HS-27A (cell line): ENCODE results near the gene FPGS.
"Not testable (repeated sequence)": the region's sequence is repeated elsewhere in the genome, so short reads cannot be mapped to it uniquely, and the experiment has no call there.

Experiments
- DNase-seq: peaks from one replicate; pipeline ENCODE4 v3.0.0-alpha.2; 2012; ENCODE audit warnings: low read depth, missing footprints

Gene FPGS, protein sequence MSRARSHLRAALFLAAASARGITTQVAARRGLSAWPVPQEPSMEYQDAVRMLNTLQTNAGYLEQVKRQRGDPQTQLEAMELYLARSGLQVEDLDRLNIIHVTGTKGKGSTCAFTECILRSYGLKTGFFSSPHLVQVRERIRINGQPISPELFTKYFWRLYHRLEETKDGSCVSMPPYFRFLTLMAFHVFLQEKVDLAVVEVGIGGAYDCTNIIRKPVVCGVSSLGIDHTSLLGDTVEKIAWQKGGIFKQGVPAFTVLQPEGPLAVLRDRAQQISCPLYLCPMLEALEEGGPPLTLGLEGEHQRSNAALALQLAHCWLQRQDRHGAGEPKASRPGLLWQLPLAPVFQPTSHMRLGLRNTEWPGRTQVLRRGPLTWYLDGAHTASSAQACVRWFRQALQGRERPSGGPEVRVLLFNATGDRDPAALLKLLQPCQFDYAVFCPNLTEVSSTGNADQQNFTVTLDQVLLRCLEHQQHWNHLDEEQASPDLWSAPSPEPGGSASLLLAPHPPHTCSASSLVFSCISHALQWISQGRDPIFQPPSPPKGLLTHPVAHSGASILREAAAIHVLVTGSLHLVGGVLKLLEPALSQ

DNA sequence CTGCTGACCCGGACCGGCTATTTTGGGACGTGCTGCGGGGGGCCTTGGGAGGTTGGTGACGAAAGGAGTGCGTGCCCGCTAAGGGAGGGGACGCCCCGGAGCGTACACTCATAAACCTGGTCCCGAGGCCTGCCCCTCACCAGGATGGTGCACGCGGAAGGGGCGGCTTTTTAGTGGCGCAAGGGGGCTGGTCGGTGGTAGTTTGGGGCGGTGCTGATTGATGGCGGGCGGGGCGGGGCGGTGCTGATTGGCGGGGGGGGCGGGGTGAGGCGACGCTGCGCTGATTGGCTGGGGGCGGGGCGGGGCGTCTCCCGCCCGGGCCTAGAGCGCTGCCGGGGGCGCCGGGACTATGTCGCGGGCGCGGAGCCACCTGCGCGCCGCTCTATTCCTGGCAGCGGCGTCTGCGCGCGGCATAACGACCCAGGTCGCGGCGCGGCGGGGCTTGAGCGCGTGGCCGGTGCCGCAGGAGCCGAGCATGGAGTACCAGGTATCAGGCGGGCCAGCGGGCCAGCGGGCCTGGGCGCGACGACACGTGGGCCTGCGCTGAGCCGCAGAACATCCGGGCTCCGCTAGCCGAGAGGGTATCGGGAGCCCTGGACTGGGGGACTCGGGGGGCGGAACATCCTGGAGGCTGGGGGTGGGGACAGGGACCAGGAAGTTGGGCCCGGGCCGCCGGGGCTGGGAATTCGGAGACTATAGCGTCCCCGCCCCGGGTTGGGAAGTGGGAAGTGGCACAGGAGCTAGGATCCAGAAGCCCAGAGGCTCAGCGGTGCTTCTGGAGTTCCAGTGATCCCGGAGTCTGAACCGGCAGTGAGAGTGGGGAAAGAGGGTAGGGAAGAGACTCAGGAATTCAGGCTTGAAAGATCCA lies at the start of gene FPGS:
FPGS (plus strand) TSS at position 307 of the 868 bp plus-strand sequence; CDS start at position 350, 43 bp downstream.
- DNase-seq: peak; percentile 29

DNA sequence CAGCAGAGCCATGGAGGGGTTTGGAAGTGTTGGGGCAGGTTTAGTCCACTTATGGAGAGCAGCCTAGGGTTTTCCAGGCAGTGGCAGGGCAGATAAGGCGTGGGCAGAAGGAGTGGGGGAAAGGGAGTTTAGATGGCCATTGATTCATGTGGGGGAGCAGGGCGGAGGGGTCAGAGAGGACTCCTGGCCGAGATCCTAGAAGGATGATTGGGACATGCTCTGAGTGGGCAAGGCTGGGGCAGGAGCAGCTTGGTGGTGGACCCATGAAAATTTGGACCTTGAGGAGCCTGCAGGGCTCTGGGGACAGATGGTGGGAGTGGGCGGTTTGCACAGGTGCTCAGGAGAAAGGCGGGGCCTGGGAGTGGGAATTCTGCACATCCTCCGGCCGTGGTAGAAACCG lies 49.5 kb upstream of the FPGS start:
- no peak for DNase-seq

DNA sequence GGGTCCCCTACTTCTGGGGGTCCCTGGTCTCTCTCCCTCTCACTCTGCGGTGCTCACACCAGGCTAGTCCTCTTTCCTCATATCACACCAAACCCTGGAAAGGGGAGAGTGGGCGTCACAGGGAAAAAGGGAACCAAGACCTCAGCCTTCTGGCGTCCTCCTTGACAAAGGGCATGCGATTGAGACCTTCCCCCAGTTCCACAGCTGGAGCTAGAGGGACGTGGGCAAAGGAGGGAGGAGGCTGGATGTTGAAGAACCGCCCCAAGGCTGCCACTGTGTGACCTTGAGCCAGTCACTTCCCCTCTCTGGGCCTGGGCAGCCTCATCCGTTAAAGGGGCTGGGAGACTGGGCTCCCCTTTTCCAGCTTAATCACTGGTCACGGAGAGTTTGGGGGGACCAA lies 49.1 kb upstream of the FPGS start:
- DNase-seq: no peak

DNA sequence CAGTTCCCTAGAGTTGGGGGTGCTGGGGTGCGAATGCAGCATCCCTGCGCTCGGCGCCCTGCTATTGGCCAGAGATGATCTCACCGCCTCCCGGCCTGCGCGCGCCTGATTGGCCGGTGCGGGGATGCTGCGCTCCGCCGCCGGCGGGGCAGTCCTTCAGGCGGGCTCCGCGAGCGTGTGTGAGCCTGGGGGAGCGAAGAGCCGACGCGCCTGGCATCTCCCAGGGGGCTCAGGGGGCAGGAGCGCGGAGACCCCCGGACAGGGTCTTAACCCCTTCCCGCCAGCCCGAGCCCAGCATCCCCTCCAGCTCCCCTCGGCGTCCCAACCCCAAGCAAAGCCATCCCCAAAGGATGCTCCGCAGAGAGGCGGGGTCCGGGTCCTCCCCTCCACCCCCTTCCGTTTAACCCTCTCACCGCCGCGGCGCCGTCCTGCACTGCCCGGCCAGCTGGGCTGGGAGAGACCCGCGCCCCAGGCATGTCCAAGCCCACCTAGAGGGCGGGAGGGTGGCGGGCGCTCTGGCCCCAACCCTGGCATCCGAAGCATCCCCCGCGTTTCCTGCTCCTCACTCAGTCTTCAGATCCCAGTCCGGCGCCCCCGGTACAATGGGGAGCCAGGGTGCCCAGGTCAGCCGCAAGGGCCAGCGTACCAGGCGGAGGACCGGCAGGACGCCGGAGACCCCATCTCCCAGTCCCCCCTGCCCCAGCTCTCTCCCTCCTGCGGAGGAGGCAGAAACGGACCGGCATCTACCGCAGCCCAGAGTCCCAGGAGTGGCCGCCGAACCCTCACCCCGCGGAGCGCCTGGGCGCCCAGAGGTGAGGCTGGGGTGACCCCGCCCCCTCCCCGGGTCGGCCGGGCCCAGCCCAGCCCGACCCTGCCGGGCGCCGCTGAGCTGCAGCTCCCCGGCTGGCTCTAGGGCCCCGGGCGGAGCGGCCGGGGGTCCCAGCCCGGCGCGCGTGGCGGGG lies 48.3 kb upstream of the FPGS start:
- no peak for DNase-seq

DNA sequence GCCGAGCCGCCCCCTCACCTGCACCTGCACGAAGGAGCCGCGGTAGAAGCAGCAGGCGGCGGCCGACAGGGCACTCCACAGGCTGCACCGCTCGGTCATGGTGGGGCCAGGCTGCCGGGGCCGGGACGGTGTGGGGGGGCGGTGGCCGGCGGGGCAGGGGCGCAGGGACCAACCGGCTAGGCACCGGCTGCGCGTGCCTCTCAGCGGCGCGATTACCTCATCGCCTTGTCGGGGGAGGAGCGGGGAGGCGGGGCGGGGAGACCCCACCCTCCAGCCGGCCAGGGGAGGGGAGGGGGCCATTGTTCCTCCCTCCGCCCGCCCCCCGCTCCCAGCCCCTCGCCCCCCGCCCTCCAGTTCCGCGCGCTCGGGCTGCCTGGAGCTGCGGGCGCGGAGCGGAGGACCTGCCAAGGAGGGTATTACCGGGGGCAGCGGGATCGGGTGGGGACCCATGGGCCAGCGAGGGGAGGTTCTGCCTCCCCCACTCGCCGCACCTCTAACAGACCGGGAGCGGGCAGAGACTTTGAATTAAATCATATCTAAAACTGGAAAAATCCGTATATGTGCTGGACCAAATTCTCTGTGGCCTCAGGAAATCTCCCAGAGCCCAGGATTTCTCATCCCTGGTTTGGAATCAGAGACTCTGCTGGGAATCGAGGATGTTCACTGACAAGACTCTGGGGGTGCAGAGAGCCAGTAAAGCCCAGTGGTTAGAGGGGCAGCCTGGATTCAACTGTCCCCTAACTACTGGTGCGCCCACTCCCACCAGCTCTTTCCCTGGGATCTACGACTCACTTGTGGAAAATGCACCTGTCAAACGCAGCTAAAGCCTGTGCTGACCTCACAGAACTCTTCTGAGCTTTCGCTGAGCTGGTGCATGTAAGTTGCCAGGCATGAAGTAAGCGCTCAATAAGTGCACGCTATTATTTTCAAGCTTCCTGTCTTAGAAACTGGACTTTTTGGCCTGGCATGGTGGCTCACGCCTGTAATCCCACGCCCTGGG lies 47.3 kb upstream of the FPGS start:
- no peak for DNase-seq

DNA sequence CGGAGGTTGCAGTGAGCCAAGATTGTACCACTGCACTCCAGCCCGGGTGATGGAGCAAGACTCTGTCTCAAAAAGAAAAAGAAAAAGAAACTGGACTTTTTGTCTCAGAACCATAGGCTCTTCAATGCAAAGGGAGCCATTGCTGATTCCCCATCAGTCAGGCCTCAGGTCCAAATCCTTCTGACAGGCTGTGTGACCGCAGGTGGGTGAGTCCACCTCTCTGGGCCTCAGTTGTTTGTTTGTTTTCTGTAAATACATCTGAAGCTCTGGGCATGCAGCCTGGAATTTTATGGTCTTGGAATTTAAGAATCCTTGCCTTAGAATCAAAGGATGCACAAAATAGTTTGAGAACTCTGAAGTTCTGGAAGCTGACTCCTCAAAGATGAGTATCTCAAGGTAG lies 46.4 kb upstream of the FPGS start:
- no peak for DNase-seq

DNA sequence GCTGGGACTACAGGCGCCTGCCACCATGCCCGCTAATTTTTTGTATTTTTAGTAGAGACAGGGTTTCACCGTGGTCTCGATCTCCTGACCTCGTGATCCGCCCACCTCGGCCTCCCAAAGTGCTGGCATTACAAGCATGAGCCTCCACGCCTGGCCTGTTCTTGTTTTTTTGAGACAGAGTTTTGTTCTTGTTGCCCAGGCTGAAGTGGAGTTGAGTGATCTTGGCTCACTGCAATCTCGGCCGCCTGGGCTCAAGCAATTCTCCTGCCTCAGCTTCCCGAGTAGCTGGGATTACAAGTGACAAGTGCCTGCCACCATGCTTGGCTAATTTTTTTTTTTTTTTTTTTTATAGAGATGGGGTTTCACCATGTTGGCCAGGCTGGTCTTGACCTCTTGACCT lies 45.9 kb upstream of the FPGS start:
- not testable (repeated sequence) for DNase-seq

DNA sequence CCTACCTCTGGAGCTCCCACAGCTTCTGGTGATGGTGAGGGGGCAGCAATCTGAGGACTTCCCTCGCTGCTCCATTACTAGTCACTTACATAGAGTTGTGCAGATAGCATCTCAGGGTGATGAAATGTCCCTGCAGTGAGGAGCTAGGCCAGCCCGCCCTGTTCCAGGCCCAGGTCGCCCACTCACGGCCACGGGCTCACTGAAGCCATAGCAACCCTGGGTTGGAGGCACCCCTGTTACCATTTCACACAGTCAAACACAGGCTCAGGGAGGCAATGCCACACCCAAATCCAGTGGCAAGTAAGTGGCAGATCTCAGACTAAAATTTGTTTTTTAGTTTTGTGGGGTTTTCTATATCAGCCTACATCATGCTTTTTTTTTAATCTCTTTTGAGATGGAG lies 43.8 kb upstream of the FPGS start:
- no peak for DNase-seq

DNA sequence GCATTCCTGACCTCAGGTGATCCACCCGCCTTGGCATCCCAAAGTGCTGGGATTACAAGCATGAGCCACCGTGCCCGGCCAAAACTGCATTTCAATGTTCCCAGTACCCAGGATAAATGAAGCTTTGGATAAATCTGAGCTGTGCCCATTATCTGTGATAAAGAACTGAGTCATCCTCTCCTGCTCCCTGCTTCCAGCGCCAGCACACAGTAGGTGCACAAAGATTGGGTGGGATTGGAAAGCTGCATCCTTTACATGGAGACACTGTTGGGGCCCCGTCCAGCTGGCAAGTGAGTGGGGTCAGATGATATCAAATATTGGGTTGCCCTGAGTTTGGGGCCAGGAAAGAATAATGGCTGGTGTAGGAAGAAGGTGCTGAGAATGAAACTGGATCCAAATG lies 41.6 kb upstream of the FPGS start:
- DNase-seq: no peak

DNA sequence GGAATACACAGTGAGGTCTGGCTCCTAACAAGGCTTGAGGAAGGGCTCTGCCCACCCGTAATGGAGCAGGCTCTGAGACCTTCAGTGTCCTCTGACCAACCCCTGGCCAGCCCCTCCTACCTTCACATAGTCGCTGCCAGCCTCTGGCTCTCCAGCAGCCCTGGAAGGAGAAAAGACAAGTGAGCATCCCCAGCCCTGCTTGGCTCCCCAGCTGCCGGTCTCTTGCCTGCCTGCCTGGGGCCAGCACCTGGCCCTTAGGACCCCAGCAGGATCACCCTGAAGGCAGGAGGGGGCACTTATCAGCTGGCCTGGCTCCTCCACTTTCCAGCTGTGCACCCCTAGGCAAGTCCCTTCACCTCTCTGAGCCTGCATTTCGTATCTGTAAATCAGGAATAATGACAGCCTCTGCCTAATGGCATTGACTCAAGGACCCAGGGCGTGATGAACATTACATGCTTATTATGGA lies 41.2 kb upstream of the FPGS start:
- no peak for DNase-seq

DNA sequence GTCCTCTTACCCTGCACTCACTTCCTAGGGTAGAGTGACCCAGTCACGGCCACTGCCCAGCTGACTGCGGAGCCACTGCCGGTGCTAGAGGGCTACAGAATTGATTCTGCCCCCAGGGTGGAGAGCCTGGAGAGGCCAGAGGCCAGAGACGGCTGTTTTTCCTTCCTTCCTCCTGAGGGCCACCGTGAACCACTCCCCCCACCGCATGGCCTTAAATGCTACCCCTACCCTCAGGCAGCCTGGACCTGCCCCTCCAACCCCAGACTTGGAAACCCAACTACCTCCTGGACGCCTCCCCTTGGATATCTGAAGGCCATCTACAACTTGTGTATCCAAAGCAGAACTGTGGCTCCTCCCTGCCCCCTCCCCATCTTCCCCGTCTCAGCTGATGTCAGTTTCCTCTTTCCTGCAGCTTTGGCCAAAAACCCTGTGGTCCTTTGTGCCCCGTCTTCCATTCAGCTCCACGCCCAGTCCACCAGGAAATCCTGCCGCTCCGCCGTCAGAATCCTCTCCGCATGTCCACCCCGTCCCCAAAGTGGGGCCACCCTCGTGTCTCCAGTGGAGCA lies 40.5 kb upstream of the FPGS start:
- no peak for DNase-seq

DNA sequence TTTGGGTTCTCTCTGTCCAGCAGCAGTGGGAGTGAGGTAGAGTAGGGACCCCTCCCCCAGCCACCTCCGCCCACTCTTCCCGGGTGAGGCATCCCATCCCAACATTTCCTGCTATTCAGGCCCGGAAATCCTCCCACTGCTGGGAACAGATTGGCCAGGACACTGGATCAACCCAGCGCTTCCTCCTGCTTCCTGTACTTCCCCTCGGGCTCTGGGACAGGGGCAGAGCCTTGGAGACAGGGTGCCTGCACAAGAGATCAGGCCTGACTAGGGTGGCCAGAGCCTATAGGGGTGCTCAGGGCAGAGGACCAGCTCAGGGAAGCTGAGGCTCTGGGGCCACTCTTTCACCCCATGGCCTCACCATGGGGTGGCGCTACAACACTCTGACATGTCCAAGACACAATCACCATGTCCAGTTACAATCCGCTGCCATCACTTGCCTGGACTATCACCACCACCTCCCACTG lies 38.7 kb upstream of the FPGS start:
- no peak for DNase-seq

DNA sequence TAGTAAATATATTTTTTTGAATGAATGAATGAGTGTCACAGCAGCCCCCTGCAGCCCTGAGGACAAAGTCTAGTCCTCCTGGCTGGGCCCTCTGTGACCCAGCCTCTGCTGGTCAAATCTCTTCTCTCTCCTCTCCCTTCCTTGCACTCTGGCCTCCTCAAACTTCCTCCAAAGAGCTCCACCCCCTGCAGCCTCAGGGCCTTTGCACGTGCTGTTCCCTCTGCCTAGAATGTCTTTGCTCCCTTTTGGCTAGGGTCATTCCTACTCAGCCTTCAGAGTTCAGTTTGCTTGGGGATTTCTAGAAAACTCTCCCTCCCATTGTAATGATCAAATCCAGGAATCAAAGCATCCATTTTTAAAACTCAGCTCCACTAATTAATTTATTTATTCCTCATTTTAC lies 37.3 kb upstream of the FPGS start:
- no peak for DNase-seq

DNA sequence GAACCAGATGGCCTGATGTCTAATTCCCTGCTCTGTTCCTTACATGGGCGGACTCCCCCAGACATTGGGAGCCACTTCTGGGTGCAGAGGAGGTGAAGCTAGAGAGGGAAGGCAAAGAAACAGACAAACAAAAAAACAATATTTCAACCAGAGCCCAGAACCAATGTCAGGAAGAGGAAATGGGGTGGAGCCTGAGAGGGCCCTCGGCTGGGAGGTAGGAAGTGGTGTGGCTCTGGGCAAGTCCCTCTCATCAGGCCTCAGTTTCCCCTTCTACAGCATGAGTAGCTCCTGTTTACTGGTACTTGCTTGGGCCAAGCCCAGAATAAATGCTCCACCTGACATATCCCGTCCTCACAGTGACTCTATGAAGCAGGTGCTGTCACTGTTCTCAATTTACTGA lies 35.3 kb upstream of the FPGS start:
- no peak for DNase-seq

DNA sequence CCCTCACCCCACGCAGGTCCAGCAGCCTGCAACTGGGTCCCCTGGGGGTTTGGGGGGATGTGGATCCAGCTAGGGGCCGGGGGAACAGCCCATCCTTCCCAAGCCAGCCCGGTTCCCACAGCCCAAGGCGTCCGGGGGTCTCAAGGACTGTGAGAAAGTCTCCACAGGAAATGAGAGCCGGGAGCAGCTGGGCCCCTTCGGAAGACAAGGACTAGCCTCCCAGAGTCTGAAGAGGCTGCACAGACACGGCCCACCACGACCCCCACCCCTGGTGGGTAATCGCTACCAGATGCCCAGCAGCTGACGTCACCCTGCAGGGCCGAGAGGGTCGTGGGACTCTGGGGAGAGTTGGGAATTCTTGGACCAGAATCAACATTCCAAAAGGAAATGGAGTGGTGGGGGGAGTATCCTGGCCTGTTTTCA lies 34.8 kb upstream of the FPGS start:
- DNase-seq: no peak

DNA sequence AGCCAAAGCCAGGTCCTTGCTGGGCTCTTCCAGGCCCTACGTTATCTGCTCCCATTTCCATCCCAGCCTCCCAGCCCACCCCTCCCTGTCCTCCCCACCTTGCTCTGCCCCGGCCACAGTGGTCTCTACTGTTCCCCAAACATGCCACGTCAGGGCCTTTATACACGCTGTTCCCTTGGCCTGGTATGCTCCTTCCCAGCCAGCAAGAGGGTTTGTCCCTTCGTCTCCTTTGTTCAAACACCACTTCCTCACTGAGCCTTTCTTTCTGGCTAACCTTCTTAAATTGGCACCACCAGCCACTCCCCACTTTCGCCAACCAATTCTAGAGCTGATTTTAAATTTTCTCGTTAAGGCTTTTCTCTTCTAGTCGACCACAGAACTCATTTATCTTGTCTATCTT lies 34.0 kb upstream of the FPGS start:
- DNase-seq: no peak

DNA sequence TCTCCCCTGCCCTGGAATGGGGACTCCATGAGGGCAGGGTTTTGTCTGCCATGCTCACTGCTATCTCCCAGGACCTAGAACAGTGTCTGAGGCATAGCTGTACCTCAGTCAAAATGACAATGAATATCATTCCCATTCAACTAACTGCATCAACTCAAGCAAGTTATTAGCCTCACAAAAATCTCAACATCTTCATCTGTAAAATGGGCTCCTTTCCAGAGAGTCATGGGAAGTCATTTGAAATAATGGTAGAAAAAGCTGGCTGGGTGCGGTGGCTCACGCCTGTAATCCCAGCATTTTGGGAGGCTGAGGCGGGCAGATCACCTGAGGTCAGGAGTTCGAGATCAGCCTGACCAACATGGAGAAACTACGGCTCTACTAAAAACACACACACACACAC lies 33.6 kb upstream of the FPGS start:
- no peak for DNase-seq

DNA sequence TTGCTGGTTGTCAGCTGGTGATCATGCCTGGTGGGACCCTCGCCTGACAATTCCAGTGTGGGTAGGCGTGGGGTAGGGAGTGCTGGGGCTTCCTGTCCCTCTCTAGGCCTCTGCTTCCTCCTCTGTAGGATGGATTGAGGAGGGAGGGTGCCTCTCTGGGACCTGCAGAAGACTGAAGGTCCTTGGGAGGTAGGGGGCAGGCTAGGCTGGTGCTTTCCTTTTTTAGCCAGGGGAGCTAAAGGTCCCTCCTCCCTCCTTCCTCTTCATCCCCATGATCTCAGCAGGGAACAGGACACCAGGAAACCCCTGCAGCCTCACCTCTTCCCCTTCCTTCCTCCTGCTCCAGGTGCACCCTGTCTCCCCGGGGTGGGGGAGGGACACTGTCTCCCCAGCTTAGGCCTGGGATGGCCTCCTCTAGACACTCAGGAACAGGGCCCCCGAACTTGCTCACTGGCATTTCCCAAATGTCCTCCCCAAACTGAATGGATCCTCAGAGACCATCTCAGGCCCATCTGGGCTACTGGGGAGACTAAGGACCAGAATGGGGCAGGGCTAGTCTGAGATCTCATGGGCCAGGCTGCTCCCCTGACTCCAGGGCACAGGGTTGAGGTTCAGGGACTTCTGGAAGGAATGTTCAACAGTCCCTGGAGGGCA lies 32.6 kb upstream of the FPGS start:
- DNase-seq: no peak

DNA sequence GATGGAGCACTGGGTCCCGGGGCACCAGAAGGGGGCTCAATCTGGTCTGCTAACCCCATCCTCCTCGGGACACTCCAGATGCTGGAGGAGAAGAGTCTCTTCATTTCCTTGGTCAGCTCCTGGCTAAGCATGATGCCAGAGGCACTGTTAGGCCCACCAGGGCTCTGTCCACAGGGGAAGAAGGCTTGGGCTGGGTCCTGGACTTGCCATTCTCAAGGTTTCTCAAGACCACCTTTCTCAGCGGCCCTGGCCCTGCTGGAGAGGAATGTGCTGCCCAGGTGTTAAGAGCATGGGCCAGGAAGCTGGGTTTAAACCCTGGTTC lies 32.1 kb upstream of the FPGS start:
- DNase-seq: no peak
